B cell (primary cell): ENCODE data around the gene GUCY1A1. TPM values are rescaled to one million over a fixed set of nuclear protein-coding genes. Genes with fewer than 3 reads are reported as not detected.

Experiments
- ATAC-seq: fragments of 200-7000 bp; cut with Tn5 transposase; one replicate; pipeline ENCODE4 v1.10.0; 2021; ENCODE audit warnings: low read depth, mild to moderate bottlenecking, moderate number of reproducible peaks, moderate library complexity
- CTCF ChIA-PET: fragments of 350-600 bp; sonication (Branson Sonifier 250); formaldehyde crosslinking; loops from one replicate; lab custom pipeline; 2021; ENCODE audit warnings: antibody characterized with exemption, inconsistent platforms; lab: Charles Lee
- POLR2A ChIA-PET: fragments of 350-600 bp; sonication (Branson Sonifier 250); formaldehyde crosslinking; loops from one replicate; lab custom pipeline; 2021; ENCODE audit warnings: antibody characterized with exemption; lab: Charles Lee
- DNase-seq: peaks from one replicate; pipeline ENCODE4 v3.0.0; 2013
- H2AFZ ChIP-seq: 2 replicates; pipeline ENCODE4 v1.6.1; 2012; ENCODE audit warnings: mild to moderate bottlenecking, low read depth, low read length; ENCODE audit not compliant: insufficient read depth, poor library complexity, severe bottlenecking
- H3K27ac ChIP-seq, 2 donors: 1 replicate in 1 of 2; 2 replicates in 1 of 2; pipeline ENCODE4 v1.5.1; 2012 to 2013; ENCODE audit warnings: low read length in 2 of 2, mild to moderate bottlenecking in 2 of 2, moderate library complexity in 1 of 2
- H3K27me3 ChIP-seq, 4 experiments: fragments of 200-600 bp in 1 of 4; sonication (generic) in 1 of 4; replicated peaks in 1 of 4; 1 replicate in 2 of 4; 2 replicates in 2 of 4; pipeline versions ENCODE4 v1.6.1 to v1.7.0; 2013 to 2016; ENCODE audit warnings: low read length in 3 of 4, mild to moderate bottlenecking in 2 of 4, mixed read lengths in 1 of 4, moderate library complexity in 1 of 4; ENCODE audit not compliant: insufficient read depth in 4 of 4, control insufficient read depth in 3 of 4; ENCODE audit errors: control extremely low read depth in 1 of 4
- H3K36me3 ChIP-seq, 2 experiments: replicated peaks in 1 of 2; 1 replicate in 1 of 2; 2 replicates in 1 of 2; pipeline versions ENCODE4 v1.6.1 to v1.7.1; 2013; ENCODE audit warnings: low read length in 1 of 2; ENCODE audit not compliant: insufficient read depth in 2 of 2, control insufficient read depth in 1 of 2; ENCODE audit errors: control extremely low read depth in 1 of 2, extremely low read depth in 1 of 2
- H3K4me1 ChIP-seq, 2 donors: fragments of 200-600 bp in 1 of 2; sonication (generic) in 1 of 2; 1 replicate in 1 of 2; 2 replicates in 1 of 2; pipeline versions ENCODE4 v1.5.1 to v1.6.1; 2013 to 2017; ENCODE audit warnings: low read length in 2 of 2; ENCODE audit not compliant: control insufficient read depth in 2 of 2, insufficient read depth in 2 of 2
- H3K4me2 ChIP-seq: replicated peaks from 2 replicates; pipeline ENCODE3; 2012; ENCODE audit warnings: mild to moderate bottlenecking, low read depth, low read length; ENCODE audit not compliant: poor library complexity, severe bottlenecking
- H3K4me3 ChIP-seq, 5 experiments: fragments of 200-600 bp in 1 of 5; sonication (generic) in 1 of 5; 1 replicate in 3 of 5; 2 replicates in 2 of 5; pipeline versions ENCODE4 v1.5.1 to v1.7.0; 2011 to 2016; ENCODE audit warnings: low read length in 4 of 5, mild to moderate bottlenecking in 4 of 5, low read depth in 2 of 5, control low read depth in 1 of 5, moderate library complexity in 1 of 5; ENCODE audit not compliant: insufficient read depth in 1 of 5; ENCODE audit errors: control extremely low read depth in 1 of 5, extremely low read depth in 1 of 5
- H3K79me2 ChIP-seq: fragments of 200-600 bp; sonication (generic); one replicate; pipeline ENCODE4 v1.6.0; 2016; ENCODE audit warnings: low read length; ENCODE audit not compliant: control insufficient read depth, insufficient read depth
- H3K9ac ChIP-seq: fragments of 200-600 bp; sonication (generic); 2 replicates; pipeline ENCODE4 v1.6.1; 2017; ENCODE audit warnings: mild to moderate bottlenecking, low read length, moderate library complexity
- H3K9me3 ChIP-seq, 3 donors: one replicate each; pipeline versions ENCODE4 v1.6.1 to v1.7.1; 2013; ENCODE audit warnings: low read length in 2 of 3; ENCODE audit not compliant: control insufficient read depth in 2 of 3, insufficient read depth in 1 of 3; ENCODE audit errors: control extremely low read depth in 1 of 3
- H4K20me1 ChIP-seq: 2 replicates; pipeline ENCODE4 v1.6.0; 2012; ENCODE audit warnings: mild to moderate bottlenecking, low read length; ENCODE audit not compliant: insufficient read depth, control insufficient read depth, poor library complexity, severe bottlenecking
- H3K27ac Mint-ChIP-seq: one replicate; pipeline ENCODE4 v1.8.0; 2021; ENCODE audit warnings: mixed read lengths
- H3K27me3 Mint-ChIP-seq: one replicate; pipeline ENCODE4 v1.8.0; 2021; ENCODE audit warnings: mixed read lengths
- H3K4me1 Mint-ChIP-seq: one replicate; pipeline ENCODE4 v1.8.0; 2021; ENCODE audit warnings: mixed read lengths
- H3K4me3 Mint-ChIP-seq: one replicate; pipeline ENCODE4 v1.8.0; 2021; ENCODE audit warnings: mixed read lengths
- H3K9me3 Mint-ChIP-seq: one replicate; pipeline ENCODE4 v1.8.0; 2022; ENCODE audit warnings: mixed read lengths; ENCODE audit not compliant: insufficient read depth
- EZH2 ChIP-seq: IDR thresholded peaks from 2 replicates; pipeline ENCODE4 v1.6.1; 2012; ENCODE audit warnings: borderline replicate concordance, low read depth, mild to moderate bottlenecking, moderate library complexity, low read length; ENCODE audit not compliant: insufficient read depth, poor library complexity, severe bottlenecking
- WGBS: methylation state at CpG from one replicate; pipeline ENCODE4 v1.1.5; 2013; ENCODE audit warnings: missing lambda C conversion rate; ENCODE audit not compliant: insufficient coverage; 5-methylcytosine and 5-hydroxymethylcytosine counted together
- intact Hi-C: fragments of 100-400 bp; cut with micrococcal nuclease; formaldehyde crosslinking; loops from one replicate; pipeline ENCODE4 v1.10.0; 2022
- polyA plus RNA-seq: library from polyadenylated mRNA; depleted of rRNA; stranded (reverse); fragments of >200 nt; gene quantifications from 2 replicates; pipeline ENCODE4 v1.2.3, GENCODE V29; 2012
- total RNA-seq, 2 donors: library from RNA; stranded (reverse); fragments of 120-200 nt in 1 of 2; gene quantifications; 1 replicate in 1 of 2; 2 replicates in 1 of 2; pipeline versions ENCODE4 v1.2.3 to v1.2.4, GENCODE V29; 2013 to 2022
- TF ChIP-seq, protein P1 (sequence below): fragments of 200-600 bp; IDR thresholded peaks from one replicate; pipeline ENCODE4 v1.8.0; 2022; ENCODE audit warnings: antibody characterized with exemption, mild to moderate bottlenecking

The GUCY1A1 gene
- total and polyA plus RNA-seq, 2 donors (not counting 1 experiment from before 2014, with no cell fraction given), result 0.12 to 0.25 TPM

DNA sequence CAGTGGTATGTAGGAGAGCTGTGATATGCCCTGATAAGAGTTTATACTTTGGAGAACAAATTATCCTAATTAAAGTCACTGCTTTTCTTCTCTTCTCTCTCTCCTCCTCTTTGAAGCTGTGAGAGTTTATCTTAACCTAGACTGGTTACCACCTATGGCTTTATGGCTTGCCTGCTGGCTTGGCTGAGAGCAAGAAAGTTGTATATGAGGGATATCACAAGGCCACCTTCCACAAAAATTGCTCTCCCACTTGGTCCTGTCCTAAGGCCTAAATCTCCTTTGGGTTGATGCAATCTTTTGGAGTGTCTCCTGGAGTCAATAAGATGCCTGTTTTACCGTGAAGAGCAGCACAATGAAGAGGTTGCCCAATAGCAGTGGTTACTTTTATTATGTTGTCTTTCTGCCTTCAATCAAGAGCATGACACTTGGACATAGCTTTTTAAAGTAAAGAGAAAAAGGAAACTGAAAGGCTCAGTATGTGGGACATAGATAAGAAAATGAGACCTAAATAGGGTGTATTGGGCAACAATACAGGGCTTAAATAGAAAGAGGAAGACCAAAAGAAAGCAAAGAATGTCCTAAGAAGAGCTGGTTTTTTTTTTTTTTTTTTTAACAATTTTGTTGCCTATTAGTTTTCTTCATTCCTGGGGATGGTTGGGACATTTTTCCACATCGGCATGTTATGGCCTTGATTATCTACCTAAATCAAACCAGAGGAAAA, 9.2 kb downstream of the GUCY1A1 start:
- no peak overlapping the region for H3K27ac Mint-ChIP-seq
- Histone ChIP-seq H3K9ac (no peak overlapping the region), H3K9me3 (no peaks in the 10 kb centered on the region), H3K79me2 (no peaks in the 10 kb centered on the region), H3K4me3 (peak overlapping the region in 1 of 5 experiments; percentile 30), H3K27ac (no peak overlapping the region), H3K36me3 (no peaks in the 10 kb centered on the region), H3K27me3 (no peaks in the 10 kb centered on the region), H3K4me1 (no peaks in the 10 kb centered on the region), H4K20me1 (no peaks in the 10 kb centered on the region), H2AFZ (peak overlapping the region; percentile 49), H3K4me2 (peak overlapping the region; percentile 44)
- peaks cover 10% of the 10 kb centered on the region for H3K27me3 Mint-ChIP-seq
- TF ChIP-seq EZH2, result no peak
- TF ChIP-seq, protein P1, sequence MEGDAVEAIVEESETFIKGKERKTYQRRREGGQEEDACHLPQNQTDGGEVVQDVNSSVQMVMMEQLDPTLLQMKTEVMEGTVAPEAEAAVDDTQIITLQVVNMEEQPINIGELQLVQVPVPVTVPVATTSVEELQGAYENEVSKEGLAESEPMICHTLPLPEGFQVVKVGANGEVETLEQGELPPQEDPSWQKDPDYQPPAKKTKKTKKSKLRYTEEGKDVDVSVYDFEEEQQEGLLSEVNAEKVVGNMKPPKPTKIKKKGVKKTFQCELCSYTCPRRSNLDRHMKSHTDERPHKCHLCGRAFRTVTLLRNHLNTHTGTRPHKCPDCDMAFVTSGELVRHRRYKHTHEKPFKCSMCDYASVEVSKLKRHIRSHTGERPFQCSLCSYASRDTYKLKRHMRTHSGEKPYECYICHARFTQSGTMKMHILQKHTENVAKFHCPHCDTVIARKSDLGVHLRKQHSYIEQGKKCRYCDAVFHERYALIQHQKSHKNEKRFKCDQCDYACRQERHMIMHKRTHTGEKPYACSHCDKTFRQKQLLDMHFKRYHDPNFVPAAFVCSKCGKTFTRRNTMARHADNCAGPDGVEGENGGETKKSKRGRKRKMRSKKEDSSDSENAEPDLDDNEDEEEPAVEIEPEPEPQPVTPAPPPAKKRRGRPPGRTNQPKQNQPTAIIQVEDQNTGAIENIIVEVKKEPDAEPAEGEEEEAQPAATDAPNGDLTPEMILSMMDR, result no peak
- ChIA-PET CTCF (no interaction called here), POLR2A (no interaction called here)
- peaks cover 11% of the 10 kb centered on the region for H3K4me1 Mint-ChIP-seq
- H3K9me3 Mint-ChIP-seq, result no peaks in the 10 kb centered on the region
- 13% methylated on average over 1 of the region's 2 CpGs for WGBS
- H3K4me3 Mint-ChIP-seq, result no peak overlapping the region
- DNase-seq, result peak; percentile 4
- intact Hi-C loops, result no loop called here
- no peak for ATAC-seq

DNA sequence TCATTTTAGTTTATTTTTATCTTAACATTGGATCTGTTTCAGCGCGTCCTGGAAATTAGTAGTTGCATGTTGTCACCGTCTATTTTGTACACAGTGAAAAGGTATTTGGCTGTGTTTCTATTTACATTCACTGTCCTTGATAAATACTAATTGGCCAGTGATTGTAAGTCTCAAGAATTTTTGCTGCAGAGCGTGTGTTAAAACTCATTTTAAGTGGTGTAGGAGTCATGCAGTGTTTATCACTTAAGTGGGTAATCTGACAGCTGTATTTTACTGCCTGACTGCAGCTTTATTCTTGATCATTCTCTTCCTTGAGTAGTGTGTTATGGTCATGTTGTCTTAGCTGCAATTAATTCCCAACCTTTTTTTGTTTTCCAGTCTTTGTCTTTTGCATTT, 9.8 kb downstream of the GUCY1A1 start:
- ChIA-PET CTCF (no interaction called here), POLR2A (no interaction called here)
- H3K9ac ChIP-seq, result no peak overlapping the region
- WGBS, result 29% methylated on average over 1 of the region's 4 CpGs
- peak overlapping the region in 1 of 5 experiments; percentile 30 for H3K4me3 ChIP-seq
- peak overlapping the region; percentile 44 for H3K4me2 ChIP-seq
- no peaks in the 10 kb centered on the region for H3K36me3 ChIP-seq
- Mint-ChIP-seq H3K4me1 (peaks cover 11% of the 10 kb centered on the region), H3K27ac (no peak overlapping the region), H3K27me3 (peaks cover 6% of the 10 kb centered on the region), H3K9me3 (no peaks in the 10 kb centered on the region), H3K4me3 (no peak overlapping the region)
- intact Hi-C loops, result no loop called here
- H2AFZ ChIP-seq, result no peak overlapping the region
- H3K27ac ChIP-seq, result no peak overlapping the region
- H3K27me3 ChIP-seq, result no peaks in the 10 kb centered on the region
- no peaks in the 10 kb centered on the region for H4K20me1 ChIP-seq
- no peaks in the 10 kb centered on the region for H3K4me1 ChIP-seq
- ATAC-seq (no peak), DNase-seq (no peak)
- TF ChIP-seq, protein P1, result no peak
- TF ChIP-seq EZH2, result no peak
- no peaks in the 10 kb centered on the region for H3K9me3 ChIP-seq
- H3K79me2 ChIP-seq, result no peaks in the 10 kb centered on the region
